NB4 (cell line): ENCODE measurements around the gene POU2AF1.

ENCODE experiments used
- MYC ChIP-seq: IDR thresholded peaks from 2 replicates; pipeline ENCODE4 v1.6.1; 2011; ENCODE audit warnings: low read depth, low read length
- POLR2A ChIP-seq: IDR thresholded peaks from 2 replicates; pipeline ENCODE4 v1.6.1; 2011; ENCODE audit warnings: mild to moderate bottlenecking; ENCODE audit not compliant: insufficient read length; ENCODE audit errors: extremely low read depth
- TF ChIP-seq, protein P1 (sequence below): IDR thresholded peaks from one replicate; pipeline ENCODE4 v1.5.1; 2012; ENCODE audit warnings: low read depth, low read length

DNA sequence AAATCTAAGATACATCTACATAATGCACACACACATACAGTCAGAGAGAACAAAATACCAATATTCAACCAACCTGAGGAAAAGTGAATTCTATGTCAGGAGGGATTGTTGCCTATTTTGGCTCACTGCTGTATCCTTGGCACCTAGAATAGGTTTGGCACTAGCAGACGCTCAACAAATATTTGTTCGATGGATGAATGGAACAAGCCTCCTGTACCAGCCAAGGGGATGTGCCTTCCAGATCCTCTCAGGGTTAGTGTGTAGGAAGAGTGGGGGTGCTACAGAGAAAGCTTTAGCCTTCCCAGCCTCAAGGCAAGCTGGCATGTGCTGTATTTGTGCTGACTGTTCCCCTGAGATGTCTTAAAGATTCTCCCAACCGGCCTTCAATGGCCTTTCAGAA, 23.3 kb upstream of the POU2AF1 start:
- TF ChIP-seq, protein P1, sequence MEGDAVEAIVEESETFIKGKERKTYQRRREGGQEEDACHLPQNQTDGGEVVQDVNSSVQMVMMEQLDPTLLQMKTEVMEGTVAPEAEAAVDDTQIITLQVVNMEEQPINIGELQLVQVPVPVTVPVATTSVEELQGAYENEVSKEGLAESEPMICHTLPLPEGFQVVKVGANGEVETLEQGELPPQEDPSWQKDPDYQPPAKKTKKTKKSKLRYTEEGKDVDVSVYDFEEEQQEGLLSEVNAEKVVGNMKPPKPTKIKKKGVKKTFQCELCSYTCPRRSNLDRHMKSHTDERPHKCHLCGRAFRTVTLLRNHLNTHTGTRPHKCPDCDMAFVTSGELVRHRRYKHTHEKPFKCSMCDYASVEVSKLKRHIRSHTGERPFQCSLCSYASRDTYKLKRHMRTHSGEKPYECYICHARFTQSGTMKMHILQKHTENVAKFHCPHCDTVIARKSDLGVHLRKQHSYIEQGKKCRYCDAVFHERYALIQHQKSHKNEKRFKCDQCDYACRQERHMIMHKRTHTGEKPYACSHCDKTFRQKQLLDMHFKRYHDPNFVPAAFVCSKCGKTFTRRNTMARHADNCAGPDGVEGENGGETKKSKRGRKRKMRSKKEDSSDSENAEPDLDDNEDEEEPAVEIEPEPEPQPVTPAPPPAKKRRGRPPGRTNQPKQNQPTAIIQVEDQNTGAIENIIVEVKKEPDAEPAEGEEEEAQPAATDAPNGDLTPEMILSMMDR, result no peak
- TF ChIP-seq MYC, result no peak
- TF ChIP-seq POLR2A, result no peak
